NCI-H82 treated with DMSO at 0.1 percent for 48 hours (cell line): ENCODE measurements around the gene USP10.

Experiments used
- DNase-seq: peaks from one replicate; lab custom pipeline; 2025; ENCODE audit not compliant: unreplicated experiment; lab: John Stamatoyannopoulos, UW

USP10 gene

DNA sequence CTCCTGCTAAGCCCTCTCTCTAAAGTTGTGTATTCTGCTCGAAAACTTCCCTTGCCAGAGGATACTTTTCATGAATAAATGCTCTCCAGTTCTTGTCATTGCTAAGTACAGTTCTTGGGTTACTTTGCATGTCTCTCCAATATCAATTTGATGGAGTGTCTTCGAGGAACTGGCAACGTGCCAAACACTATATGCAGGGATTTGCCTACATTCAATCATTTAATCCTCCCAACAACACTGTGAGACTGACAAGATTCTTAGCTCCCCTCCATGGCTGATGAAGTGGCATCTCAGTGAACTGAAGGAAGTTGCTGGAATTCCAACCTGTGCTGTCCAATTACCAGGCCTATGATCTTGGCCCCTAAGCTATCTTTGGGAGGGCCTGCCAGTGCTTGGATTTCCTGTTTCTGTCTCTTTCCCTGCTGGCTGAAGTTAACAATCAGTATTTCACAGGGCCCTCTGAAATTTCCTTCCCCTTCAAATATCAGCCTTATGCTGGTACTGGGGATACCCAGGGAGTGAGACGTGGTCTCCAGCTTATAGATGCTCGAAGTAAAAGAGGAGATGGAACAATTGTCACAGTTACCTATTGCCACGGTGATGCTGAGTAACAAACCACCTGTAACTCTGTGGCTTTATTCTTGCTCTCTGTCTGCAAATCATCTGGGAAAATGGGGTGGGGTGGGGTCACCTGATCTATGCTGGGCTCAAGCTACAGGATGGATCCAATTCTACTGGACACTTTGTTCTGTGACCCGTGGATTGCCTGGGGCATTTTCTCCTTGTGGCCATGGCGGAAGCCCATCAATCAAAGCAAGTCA lies 100.6 kb downstream of the USP10 start:
- no peak for DNase-seq

DNA sequence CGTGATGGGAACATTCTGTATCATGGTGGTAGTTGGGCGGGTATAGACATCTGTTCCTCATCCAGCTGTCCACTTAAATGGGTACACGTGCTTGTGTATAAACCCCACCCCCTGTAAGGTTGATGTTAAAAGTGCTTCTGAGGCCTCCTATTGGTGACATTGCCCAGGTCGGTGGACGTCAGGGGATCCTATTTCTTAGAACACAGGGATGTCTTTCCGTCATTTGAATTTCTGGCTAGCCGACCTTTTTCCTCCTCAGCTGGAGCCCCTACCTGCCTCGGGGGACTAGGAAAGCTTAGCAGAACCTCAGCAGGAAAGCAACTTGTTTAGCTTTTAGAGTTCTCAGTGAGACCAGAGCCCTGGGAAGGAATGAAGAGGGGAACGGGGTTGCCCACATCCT lies 103.3 kb downstream of the USP10 start:
- no peak for DNase-seq

DNA sequence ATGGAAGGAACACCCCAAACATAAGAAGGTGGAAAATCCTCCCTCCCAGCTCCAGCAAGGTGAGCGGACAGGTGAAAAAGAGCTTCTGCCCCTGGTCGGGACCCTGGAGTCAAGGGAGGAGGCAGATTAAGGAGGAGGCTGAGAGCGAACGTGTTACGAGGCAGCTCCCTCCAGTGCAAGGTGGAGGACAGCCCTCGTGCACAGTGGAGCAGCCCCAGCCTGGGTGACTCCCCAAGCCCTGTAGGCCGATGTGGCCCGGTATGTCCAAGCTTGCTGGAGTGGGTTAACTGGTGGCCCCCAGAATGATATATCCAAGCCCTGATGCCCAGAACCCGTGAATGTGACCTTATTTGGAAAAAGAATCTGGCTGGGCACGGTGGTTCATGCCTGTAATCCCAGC lies 104.5 kb downstream of the USP10 start:
- DNase-seq: no peak

DNA sequence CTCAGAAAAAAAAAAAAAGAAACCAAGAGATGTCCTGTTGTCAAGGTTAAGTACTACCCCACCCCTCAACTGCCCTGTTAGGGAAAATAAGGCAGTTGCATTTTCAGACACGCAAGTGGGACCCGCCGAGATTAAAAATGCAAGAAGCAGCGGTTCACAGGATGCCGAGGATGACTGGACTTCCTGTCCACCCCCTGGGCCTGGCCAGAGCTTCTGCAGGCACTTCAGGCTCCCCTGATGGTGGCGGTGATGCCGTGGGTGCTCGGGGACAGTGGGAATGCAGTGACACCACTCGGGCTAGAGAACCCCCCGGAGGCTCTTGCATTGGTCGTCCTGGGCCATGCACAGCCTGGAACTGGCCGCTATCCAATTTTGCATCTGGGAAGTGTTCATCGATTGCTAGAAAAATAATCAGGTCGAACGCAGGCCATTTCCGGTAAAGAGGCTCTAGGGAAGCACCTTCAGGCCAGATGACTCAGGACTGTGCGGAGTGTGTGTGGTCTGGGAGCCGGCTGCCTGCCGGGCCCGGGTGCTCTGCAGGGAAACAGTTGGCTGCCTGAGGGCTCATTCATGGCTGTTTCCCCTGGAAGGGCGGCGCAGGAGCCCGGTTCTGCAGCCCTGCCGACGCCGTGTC lies 106.6 kb downstream of the USP10 start:
- no peak for DNase-seq

DNA sequence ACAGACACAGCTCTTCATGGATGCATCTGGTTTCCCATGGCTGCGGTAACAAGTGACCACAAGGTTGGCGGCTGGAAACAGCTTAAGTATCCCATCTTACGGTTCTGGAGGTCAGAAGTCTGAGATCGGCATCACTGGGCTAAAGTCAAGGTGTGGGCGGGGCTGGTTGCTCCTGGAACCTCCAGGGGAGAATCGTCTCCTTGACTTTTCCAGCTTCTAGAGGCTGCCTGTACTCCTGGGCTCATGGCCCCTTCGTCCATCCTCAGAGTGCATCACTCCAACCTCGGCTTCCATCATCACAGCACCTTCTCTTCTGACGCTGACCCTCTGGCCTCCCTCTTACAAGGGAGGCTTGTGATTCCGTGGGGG lies 107.1 kb downstream of the USP10 start:
- no peak for DNase-seq

DNA sequence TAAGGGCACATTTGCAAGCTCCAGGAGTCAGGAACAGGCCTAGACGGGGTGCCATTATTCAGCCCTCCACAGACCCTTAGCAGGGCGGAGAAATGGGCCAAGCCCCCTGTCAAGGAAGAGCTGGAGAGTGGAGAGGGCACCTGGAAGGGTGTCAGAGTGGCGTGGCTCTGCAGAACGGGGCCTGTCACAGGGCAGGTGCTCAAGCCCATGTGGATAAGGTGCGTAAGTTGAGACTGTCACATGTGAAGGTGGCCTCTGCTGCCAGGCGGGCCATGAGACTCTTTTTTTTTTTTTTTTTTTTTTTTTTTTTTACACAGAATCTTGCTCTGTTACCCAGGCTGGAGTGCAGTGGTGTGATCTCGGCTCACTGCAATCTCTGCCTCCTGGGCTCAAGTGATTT lies 108.0 kb downstream of the USP10 start:
- DNase-seq: no peak

DNA sequence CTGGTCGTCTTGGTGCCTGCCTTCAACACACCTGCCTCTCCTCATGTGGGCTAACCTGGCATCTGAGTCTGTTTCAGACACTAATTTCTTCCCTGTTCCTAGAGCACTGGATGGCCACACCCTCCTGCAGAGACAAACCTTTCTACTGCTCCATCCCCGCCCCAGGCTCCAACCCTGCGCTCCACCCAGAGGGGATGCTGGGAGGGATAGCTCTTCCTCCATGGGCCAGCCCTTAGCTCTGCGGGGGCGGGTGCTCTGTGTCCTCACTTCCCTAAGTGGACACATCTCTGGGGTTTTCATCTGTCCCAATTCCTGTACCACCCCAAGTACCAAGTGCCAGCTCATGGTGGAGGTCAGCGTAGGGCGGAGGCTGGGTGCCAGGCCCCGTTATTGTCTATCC lies 109.0 kb downstream of the USP10 start:
- no peak for DNase-seq

DNA sequence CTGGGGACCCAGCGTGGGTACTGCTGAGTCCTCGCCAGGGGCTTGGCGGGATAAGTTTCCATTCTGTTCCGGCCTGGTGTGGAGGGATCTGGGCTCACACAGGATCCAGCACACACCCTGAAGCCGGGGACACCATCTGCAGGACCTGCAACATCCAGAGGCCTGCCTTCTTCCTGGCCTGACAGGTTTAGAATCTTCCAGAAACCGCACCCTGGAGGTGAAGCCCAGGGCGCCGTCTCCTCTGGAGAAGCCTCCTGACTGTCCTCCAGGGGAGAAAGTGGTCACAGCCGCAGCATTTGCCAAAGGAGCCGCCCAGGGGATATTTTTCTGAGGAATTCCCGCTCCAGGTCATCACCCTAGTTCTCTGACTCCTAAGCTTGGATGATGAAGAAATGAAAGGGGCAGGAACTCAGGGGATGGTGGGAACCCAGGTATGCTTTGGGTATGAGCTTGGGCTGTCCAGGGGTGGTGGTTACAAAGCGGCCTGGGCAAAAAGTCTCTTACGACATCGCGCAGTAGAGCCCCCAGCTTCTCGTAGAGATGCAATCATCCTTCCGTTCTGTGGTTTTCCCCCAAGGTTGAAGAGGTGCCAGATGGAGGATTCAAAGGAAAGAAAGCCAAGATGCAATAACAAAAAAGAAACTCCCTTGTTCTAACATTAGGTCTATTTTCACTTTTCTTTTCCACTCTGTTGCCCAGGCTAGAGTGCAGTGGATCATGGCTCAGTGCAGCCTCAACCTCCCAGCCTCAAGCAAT lies 110.9 kb downstream of the USP10 start:
- DNase-seq: no peak

DNA sequence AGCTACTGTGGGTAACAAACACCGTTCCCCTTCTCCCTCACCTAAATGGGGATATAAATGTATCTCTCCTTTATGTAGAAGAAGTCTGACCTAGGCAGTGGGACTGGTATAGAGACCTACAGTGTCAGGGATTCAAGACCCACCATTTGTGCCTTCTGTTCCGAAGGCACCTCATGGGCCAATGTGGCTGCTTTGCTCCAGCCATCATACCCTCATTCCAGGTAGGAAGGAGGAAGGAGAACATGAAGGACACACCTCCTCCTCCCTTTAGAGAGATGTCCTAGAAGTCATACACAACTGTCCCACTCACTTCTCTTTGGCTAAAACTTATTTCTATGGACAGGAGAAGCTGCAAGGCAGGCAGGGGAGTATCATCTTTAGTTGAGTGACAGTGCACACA lies 111.7 kb downstream of the USP10 start:
- no peak for DNase-seq

DNA sequence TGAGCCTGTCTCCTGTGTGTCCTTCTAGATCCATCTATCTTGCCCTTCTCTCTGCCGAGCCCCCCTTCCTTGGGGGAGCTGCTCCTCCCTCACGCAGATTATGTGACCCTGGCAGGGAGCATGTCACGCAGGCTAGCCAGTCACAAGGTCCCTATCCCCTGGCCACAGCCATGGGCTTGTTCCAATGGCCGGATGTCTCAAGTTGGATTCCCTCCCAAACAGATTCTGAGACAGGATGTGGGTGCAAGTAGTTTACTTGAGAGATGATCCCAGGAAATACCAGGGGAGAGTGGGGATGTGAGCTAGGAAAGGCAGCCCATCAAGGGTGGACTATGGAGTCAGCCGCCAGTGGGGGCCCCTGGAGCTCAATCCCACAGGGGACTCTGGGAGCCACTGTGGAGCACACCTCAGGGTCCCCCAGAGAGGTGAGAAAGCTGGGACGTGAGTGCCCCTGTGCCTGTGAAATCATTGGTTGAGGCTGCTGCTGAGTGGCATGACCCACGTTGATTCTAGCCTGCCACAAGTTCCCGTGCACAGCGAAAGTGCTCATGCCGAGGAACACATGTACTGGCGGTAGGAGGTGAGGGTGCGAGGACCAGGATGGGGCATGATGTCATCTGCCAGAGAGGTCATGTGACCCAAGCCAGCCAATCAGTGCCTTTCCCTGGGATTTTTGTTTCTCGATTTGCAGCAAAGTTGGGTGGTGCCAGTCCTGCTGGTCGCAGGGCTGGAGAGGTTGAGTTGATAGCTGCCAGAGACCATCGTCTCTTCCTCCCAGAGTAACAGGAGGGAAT lies 113.5 kb downstream of the USP10 start:
- DNase-seq: no peak

DNA sequence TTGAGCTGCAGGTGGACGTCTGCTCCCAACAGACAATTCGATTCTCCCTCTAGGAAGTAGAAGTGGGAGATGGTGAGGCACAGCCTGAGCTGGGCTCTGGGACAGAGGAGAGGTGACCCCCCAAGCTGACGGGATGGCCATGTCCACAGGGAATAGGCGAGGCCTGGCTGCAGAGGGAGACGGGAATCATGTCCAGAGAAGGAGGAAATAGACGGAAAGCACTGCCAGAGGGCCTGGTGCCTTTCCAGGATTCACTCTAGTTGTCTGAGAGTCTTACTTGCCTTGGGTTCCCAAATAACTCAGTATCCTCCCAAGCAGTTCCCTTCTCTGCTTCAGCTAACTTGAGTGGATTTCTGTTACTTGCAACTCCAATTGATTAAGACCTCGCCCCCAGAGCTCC lies 115.7 kb downstream of the USP10 start:
- DNase-seq: no peak

DNA sequence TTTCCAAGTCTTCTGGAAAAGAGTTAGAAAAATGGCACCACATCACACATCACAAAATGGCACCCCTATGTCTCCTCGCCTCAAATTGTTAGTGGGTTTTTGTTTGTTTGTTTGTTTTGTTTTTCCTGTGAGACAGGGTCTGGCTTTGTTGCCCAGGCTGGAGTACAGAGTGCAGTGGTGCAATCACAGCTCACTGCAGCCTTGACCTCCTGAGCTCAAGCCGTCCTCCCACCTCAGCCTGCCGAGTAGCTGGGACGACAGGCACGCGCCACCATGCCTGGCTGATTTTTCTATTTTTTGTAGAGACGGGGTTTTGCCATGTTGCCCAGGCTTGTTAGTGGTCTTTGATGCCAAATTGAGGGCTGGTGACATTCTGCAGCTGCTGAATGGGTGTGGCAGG lies 116.2 kb downstream of the USP10 start:
- DNase-seq: no peak

DNA sequence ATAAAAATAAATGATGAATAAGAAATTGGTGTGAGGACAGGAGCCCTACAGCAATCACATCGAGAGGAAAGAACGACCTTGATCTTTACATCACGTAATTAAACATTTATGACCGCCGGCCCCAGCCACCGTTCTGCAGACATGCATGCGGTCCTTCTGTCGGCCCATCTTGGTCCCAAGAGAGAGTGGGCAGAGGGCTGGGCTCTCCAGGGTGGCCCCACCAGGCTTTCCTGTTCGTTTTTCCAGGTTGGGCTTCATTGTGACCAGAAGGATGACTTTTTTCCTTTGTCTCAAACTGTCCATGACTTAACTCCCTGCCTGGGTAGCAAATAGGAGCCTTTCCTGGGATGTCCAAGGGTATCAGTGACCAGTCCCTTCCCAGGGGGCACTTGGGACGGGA lies 116.7 kb downstream of the USP10 start:
- no peak for DNase-seq

DNA sequence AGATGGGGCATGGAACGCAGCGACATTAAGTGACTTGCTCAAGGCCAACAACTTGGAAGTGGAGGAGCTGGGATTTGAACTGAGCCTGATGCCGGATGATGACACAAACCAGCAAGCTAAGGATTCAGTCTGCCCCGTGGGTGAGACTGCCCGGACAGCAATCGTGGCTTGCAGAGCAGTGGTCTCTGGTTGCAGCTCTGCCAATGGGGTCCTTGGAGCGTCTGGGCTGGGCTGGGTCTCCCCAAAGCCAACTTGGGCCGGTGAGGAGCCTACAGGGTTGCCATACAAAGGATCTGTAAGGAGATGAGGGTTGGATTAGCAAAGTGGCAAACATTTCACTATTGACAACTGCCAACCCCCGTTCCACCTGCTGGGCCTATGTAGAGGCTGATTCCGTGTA lies 117.4 kb downstream of the USP10 start:
- DNase-seq: no peak

DNA sequence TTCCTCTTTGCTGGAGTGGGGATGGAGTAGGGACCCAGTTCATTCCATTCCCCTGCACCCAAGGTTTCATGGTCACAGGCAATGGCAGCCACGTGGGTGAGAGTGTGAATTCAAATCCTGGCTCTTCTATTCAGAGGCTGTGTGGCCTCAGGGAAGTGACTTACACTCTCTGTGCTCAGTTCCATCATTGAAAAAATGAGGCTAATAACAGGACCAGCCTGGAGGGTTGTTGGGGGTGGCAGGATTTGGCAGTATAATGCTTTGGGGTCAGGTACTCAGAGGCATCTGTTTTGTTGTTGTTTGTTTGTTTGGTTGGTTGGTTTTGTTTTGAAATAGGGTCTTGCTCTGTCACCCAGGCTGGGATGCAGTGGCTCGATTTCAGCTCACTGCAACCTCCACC lies 117.8 kb downstream of the USP10 start:
- DNase-seq: no peak

DNA sequence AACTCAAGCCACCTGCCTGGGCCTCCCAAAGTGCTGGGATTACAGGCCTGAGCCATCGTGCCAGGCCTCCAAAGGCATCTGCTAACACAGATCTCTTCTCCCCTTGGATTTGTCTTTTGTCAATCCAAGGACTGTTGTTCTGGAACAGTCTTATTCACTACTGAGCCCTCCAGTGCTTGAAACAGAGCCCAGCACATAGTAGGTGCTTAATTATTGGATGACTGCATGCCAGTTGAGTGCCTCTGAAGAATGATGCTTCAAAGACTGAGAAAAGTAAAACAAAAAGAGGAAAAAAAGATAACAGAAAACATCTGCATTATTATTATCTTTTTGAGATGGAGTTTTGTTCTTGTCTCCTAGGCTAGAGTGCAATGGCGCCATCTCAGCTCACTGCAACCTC lies 118.3 kb downstream of the USP10 start:
- DNase-seq: no peak

DNA sequence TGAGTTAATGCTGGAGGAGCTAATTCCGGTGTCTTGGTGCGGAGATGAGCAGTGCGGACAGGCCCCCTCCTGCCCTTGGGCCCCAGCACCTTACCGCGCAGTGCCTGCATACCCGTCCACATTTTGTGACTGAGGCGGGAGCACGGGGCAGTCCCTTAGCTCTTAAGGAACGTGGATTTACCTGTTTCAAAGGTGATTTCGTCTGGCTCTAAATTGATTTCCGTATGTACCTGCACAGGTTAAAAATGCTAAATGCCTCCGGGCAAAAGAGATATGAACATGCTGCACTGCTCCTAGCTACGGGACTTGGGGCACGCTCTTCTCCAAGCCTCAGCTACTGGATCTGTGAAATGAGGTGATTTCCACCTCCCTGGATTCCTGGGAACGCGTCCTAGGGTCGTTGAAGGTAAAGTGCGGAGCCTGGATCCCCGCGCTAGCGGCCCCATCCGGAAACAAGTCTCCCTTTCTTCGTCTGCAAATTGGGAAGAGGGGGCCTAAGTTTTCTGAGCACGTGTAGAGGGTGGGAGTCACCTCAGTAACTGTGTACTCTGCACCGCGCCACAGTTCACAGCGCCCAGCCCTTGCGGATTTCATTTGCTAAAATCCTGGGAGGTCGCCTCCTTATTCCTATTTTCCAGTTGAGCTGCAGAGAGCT lies 119.3 kb downstream of the USP10 start:
- no peak for DNase-seq

DNA sequence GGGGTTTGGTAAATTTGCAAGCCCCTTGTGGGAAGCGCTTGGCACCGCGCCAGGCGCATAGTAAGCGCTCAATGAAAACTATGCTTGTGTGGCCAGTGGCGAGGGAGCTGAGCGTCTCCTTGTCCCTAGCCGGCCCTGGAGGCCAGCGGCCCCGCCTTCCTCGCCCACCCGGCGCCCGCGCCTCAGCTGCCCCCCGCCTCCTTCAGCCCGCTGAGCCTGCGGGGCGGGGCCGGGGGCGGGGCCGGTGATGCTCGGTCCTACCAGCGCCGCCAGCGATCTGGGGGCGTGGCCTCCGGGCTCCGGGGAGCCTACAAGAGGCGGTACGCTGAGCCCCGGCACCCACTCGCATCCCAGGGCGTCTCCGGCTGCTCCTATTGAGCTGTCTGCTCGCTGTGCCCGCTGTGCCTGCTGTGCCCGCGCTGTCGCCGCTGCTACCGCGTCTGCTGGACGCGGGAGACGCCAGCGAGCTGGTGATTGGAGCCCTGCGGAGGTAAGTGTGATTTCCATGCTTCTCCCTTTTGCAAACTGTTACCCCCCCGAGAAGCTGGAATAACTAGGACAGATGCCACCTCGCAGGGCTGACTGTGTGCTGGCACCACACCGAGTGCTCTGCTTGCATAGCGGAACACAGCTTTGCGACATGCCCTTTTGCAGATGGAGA lies 120.0 kb downstream of the USP10 start, which contains the start of gene CRISPLD2:
CRISPLD2 (plus strand) TSS at position 342 of the 661 bp plus-strand sequence. CDS start 18,511 bp downstream, outside the sequence.
- DNase-seq: peak; percentile 66

DNA sequence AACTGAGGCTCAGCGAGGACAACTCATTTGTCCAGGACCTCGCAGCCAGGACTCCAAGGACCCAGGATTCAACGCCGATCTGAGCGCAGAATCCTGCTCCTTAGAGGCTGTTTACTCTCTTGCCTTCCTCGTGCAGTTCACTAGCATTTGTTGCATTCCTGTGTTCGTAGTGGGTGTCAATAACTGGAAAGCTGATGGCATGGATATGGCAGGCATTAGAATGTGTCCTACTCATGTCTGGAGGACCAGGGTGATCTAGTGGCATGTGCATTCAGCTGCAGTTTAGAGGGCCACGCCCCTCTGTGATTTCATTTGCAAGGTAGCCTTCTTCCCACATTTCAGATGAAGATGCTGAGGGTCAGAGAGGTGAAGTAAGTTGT lies 120.5 kb downstream of the USP10 start:
- DNase-seq: no peak

DNA sequence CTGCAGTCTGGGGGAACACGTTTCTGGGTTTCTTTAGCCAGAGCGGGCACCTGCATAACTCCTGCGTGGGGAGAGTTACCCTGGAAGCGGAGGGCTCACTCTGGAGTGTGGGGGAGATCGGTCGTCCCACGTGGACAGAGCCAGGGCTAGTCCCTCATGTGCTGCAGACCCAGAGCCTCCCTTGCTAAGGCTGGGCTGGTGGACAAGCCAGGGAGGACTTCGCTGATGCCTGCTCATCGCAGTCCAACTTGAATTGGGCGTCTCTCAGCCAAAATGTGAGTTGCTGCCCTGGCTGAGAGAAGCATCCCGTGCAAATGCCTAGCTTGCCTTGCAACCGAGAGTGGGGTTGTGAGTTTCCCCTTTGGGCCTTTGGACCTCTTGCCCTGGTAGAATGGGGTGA lies 121.0 kb downstream of the USP10 start:
- DNase-seq: no peak
